GM12878 (cell line): ENCODE data around the gene SLC22A23. TPM values are rescaled to one million over a fixed set of nuclear protein-coding genes. Genes with fewer than 3 reads are reported as not detected.
A peak's percentile ranks its signal among the peaks of the same experiment; 100 is the strongest.

Source experiments
- BRCA1 ChIP-seq: IDR thresholded peaks from 2 replicates; pipeline ENCODE4 v1.6.1; 2011; ENCODE audit warnings: low read depth, low read length, improper control_type of control experiment
- CBFB ChIP-seq: IDR thresholded peaks from 2 replicates; pipeline ENCODE4 v1.6.1; 2016; ENCODE audit warnings: antibody characterized with exemption, low read depth
- E2F8 ChIP-seq: fragments of 450-650 bp; IDR thresholded peaks from 2 replicates; pipeline ENCODE4 v1.6.1; 2018; ENCODE audit warnings: mild to moderate bottlenecking, low read depth, moderate library complexity; ENCODE audit not compliant: partially characterized antibody
- ETV6 ChIP-seq, 2 experiments: fragments of 450-650 bp in 1 of 2; IDR thresholded peaks in 1 of 2; conservative IDR thresholded peaks in 1 of 2; 2 replicates each; pipeline ENCODE4 v1.6.1; 2014; ENCODE audit warnings: antibody characterized with exemption in 1 of 2, borderline replicate concordance in 1 of 2, low read depth in 1 of 2, mild to moderate bottlenecking in 1 of 2, moderate library complexity in 1 of 2
- HDAC6 ChIP-seq: fragments of 200-600 bp; sonication (generic); IDR thresholded peaks from one replicate; pipeline ENCODE4 v1.8.0; 2017; ENCODE audit warnings: antibody characterized with exemption; ENCODE audit not compliant: unreplicated experiment
- KDM1A ChIP-seq: fragments of 200-600 bp; sonication (generic); IDR thresholded peaks from 2 replicates; pipeline ENCODE4 v1.6.1; 2016; ENCODE audit warnings: borderline replicate concordance
- LARP7 ChIP-seq: fragments of 450-650 bp; IDR thresholded peaks from 2 replicates; pipeline ENCODE4 v1.6.1; 2017; ENCODE audit warnings: mild to moderate bottlenecking
- PAX8 ChIP-seq: fragments of 450-650 bp; IDR thresholded peaks from 2 replicates; pipeline ENCODE4 v1.6.1; 2017; ENCODE audit warnings: mild to moderate bottlenecking, moderate library complexity
- POLR2A ChIP-seq: IDR thresholded peaks from 2 replicates; pipeline ENCODE4 v1.6.1; 2011; ENCODE audit warnings: low read depth, mild to moderate bottlenecking, low read length
- RELB ChIP-seq: fragments of 450-650 bp; IDR thresholded peaks from 2 replicates; pipeline ENCODE4 v1.6.1; 2017; ENCODE audit warnings: low read depth, mild to moderate bottlenecking, moderate library complexity
- SMARCA5 ChIP-seq: fragments of 450-650 bp; IDR thresholded peaks from 2 replicates; pipeline ENCODE4 v1.6.1; 2017; ENCODE audit warnings: mild to moderate bottlenecking
- SMC3 ChIP-seq: IDR thresholded peaks from 2 replicates; pipeline ENCODE4 v1.6.1; 2011; ENCODE audit warnings: low read length, improper control_type of control experiment, borderline replicate concordance
- SRF ChIP-seq, 2 experiments: IDR thresholded peaks; 2 replicates each; pipeline ENCODE4 v1.6.1; 2011; ENCODE audit warnings: low read depth in 2 of 2, low read length in 2 of 2, mild to moderate bottlenecking in 1 of 2, moderate library complexity in 1 of 2
- TARDBP ChIP-seq: IDR thresholded peaks from 2 replicates; pipeline ENCODE4 v1.6.1; 2016; ENCODE audit warnings: borderline replicate concordance
- WRNIP1 ChIP-seq: IDR thresholded peaks from 2 replicates; pipeline ENCODE4 v1.6.1; 2011; ENCODE audit warnings: low read depth, low read length, improper control_type of control experiment, borderline replicate concordance
- ZBTB4 ChIP-seq: fragments of 450-650 bp; formaldehyde crosslinking; IDR thresholded peaks from 2 replicates; pipeline ENCODE4 v1.4.0; 2022; ENCODE audit warnings: mild to moderate bottlenecking, moderate library complexity
- ZNF622 ChIP-seq: fragments of 450-650 bp; IDR thresholded peaks from 2 replicates; pipeline ENCODE4 v1.6.1; 2017; ENCODE audit warnings: mild to moderate bottlenecking, inconsistent platforms
- polyA plus RNA-seq, 11 experiments: library from polyadenylated mRNA; depleted of rRNA in 4 of 11; unstranded in 6 of 11; stranded (reverse) in 5 of 11; fragments of >200 nt; fragmentation: Nextera tagmentation in 4 of 11; fragmentation: Illumina TruSeq in 1 of 11; extraction: Ambion mirVana in 4 of 11; extraction: Trizol in 1 of 11; gene quantifications; 1 replicate in 1 of 11; 2 replicates in 10 of 11; pipeline versions ENCODE4 v1.2.1 to v1.2.3, GENCODE V29; 2011 to 2016; ENCODE audit warnings: inconsistent platforms in 2 of 11, missing spikeins in 2 of 11, low read depth in 1 of 11
- total RNA-seq, 4 experiments: library from RNA; depleted of rRNA in 3 of 4; stranded (reverse); fragments of >200 nt in 3 of 4; fragmentation: Illumina TruSeq in 1 of 4; extraction: Trizol in 1 of 4; gene quantifications; 2 replicates each; pipeline versions ENCODE4 v1.2.1 to v1.2.3, GENCODE V29; 2013 to 2021
- TF ChIP-seq, protein P1 (sequence below): IDR thresholded peaks from 2 replicates; pipeline ENCODE4 v1.6.1; 2012; ENCODE audit warnings: low read depth, low read length, improper control_type of control experiment
- TF ChIP-seq, protein P2 (sequence below): IDR thresholded peaks from 2 replicates; pipeline ENCODE4 v1.6.1; 2011; ENCODE audit warnings: low read depth, low read length, improper control_type of control experiment, borderline replicate concordance

The SLC22A23 gene
- total and polyA plus RNA-seq, 10 of the 15 experiments (the other 5 are each of a cell fraction or from before 2014, with no cell fraction given) = 0.20 to 2.4 (median 0.74) TPM

DNA sequence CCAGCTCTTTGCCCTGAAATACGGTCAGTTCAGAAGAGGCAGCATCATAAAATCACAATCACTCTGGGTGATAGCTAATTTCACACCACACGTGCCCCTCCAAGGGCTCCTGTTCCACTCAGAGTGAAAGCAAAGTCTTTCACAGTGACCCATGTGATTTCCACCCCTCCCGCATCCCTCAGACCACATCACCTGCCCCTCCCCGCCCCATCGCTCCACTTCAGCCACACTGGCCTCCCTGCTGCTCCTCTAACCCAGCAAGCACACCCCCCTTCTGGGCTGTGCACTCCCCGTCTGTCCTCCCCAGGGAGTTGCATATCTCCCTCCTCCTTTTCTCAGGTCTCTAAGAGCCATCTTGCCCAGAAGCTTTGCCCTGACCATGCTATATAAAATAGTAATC, 123.6 kb downstream of the SLC22A23 start (continued):
- TF ChIP-seq CBFB (no peak), ZBTB4 (CRISPR knock-in tag) (no peak), ZNF622 (no peak), TARDBP (no peak), HDAC6 (no peak), RELB (peak; percentile 37; the same call in 1 of the 2 replicates), POLR2A (no peak), WRNIP1 (no peak), BRCA1 (no peak), LARP7 (no peak), KDM1A (no peak), SMARCA5 (no peak), PAX8 (no peak), SRF (IDR thresholded peaks at IDR 0.05; ENCODE audit: low read depth in 2 of 2, low read length in 2 of 2) (no peak), SMC3 (no peak), ETV6 (conservative IDR thresholded peaks at IDR 0.05 in 1 of 2, IDR thresholded peaks at IDR 0.05 in 1 of 2; ENCODE audit: borderline replicate concordance in 1 of 2, low read depth in 1 of 2) (no peak), E2F8 (no peak)
- TF ChIP-seq, protein P1, sequence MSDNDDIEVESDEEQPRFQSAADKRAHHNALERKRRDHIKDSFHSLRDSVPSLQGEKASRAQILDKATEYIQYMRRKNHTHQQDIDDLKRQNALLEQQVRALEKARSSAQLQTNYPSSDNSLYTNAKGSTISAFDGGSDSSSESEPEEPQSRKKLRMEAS = no peak
- TF ChIP-seq, protein P2, sequence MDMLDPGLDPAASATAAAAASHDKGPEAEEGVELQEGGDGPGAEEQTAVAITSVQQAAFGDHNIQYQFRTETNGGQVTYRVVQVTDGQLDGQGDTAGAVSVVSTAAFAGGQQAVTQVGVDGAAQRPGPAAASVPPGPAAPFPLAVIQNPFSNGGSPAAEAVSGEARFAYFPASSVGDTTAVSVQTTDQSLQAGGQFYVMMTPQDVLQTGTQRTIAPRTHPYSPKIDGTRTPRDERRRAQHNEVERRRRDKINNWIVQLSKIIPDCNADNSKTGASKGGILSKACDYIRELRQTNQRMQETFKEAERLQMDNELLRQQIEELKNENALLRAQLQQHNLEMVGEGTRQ = peak; percentile 59; the same call in 1 of the 2 replicates
